ENCODE measurements around the gene DPH2. TPM values are rescaled to one million over a fixed set of nuclear protein-coding genes. Genes with fewer than 3 reads are reported as not detected.

Gene DPH2
- polyA plus RNA-seq, 2 of the 4 experiments (the other 2 are of a cell fraction): 38.8 to 41.7 TPM

GRCh38 chr1:43953361-43953760 is 16.4 kb upstream of the DPH2 start:
- no peak for DNase-seq (ENCODE audit: low read depth in 1 of 2, low spot score in 1 of 2)
- no peak for FAIRE-seq
- CTCF ChIA-PET: interaction anchor here (0.6 to 1.6 kb wide), 4 partner anchors 19 to 190 kb away, joined by 3 to 6 read pairs (median 4); no protein-coding TSS in a partner anchor
- Histone ChIP-seq H3K27ac (no peak overlapping the region), H3K9me3 (no peaks in the 10 kb centered on the region), H3K4me1 (peaks cover under 1% of the 10 kb centered on the region; the same call in 1 of the 3 replicates), H3K4me2 (no peak overlapping the region), H3K4me3 (no peak overlapping the region)
- WGBS (ENCODE audit: missing lambda C conversion rate): 70% methylated on average over 3 of the region's 3 CpGs
- no peak for TF ChIP-seq FOXS1 (CRISPR knock-in tag; IDR thresholded peaks at IDR 0.05)
- no peak for TF ChIP-seq USF2 (IDR thresholded peaks at IDR 0.05)
- TF ChIP-seq RAD21 (conservative IDR thresholded peaks at IDR 0.05 in 1 of 2, IDR thresholded peaks at IDR 0.05 in 1 of 2): no peak
- no peak for TF ChIP-seq MYC (IDR thresholded peaks at IDR 0.05; ENCODE audit: borderline replicate concordance, low read length)
- no peak for TF ChIP-seq EP300 (IDR thresholded peaks at IDR 0.05)
- TF ChIP-seq PBX3 (IDR thresholded peaks at IDR 0.05): no peak
- no peak for TF ChIP-seq RFX5 (IDR thresholded peaks at IDR 0.05)
- TF ChIP-seq HOXB5 (CRISPR knock-in tag; IDR thresholded peaks at IDR 0.05): no peak
- TF ChIP-seq SMC3 (IDR thresholded peaks at IDR 0.05): no peak
- no peak for TF ChIP-seq POLR2A (IDR thresholded peaks at IDR 0.05; ENCODE audit: low read length)
- TF ChIP-seq FOSL2 (IDR thresholded peaks at IDR 0.05): no peak
- TF ChIP-seq FOSL2 (CRISPR knock-in tag; IDR thresholded peaks at IDR 0.05): no peak
- TF ChIP-seq CHD2 (IDR thresholded peaks at IDR 0.05; ENCODE audit: low read length, partially characterized antibody): no peak
- no peak for TF ChIP-seq TP53 (CRISPR knock-in tag; IDR thresholded peaks at IDR 0.05)
- TF ChIP-seq KDM5A (IDR thresholded peaks at IDR 0.05): no peak
- TF ChIP-seq HOXA7 (CRISPR knock-in tag; IDR thresholded peaks at IDR 0.05): no peak
- no peak for TF ChIP-seq HMGXB4 (CRISPR knock-in tag; IDR thresholded peaks at IDR 0.05; ENCODE audit: borderline replicate concordance)
- TF ChIP-seq ELK1 (IDR thresholded peaks at IDR 0.05; ENCODE audit: low read depth, low read length): no peak
- TF ChIP-seq JUNB (IDR thresholded peaks at IDR 0.05): no peak
- no peak for TF ChIP-seq CHD4 (IDR thresholded peaks at IDR 0.05; ENCODE audit: borderline replicate concordance)
- TF ChIP-seq MAZ (IDR thresholded peaks at IDR 0.05; ENCODE audit: borderline replicate concordance, low read depth, low read length): no peak
- POLR2A ChIA-PET: interaction anchor here (1.1 kb wide), 1 partner anchor 17 kb away, joined by 3 read pairs; the partner anchor contains the start of gene DPH2
- no peak for ATAC-seq

- Histone ChIP-seq H3K9me3 (no peaks in the 10 kb centered on the region), H3K4me3 (no peak overlapping the region), H3K4me1 (no peaks in the 10 kb centered on the region; the same call in 2 of the 3 replicates), H3K4me2 (no peak overlapping the region), H3K27ac (no peak overlapping the region)
- TF ChIP-seq USF2 (IDR thresholded peaks at IDR 0.05): no peak
- TF ChIP-seq EHMT2 (IDR thresholded peaks at IDR 0.05; ENCODE audit: low read depth): no peak
- ATAC-seq (no peak), DNase-seq (ENCODE audit: low read depth in 1 of 2, low spot score in 1 of 2) (no peak), FAIRE-seq (no peak)
- POLR2A ChIA-PET: interaction anchor here (1.1 kb wide), 1 partner anchor 16 kb away, joined by 3 read pairs; the partner anchor contains the start of gene DPH2
- CTCF ChIA-PET: interaction anchor here (0.6 to 1.9 kb wide), 5 partner anchors 8 to 191 kb away, joined by 3 to 6 read pairs (median 5); no protein-coding TSS in a partner anchor
- whole genome bisulfite sequencing (ENCODE audit: missing lambda C conversion rate): 82% methylated on average over 4 of the region's 5 CpGs
Observed at GRCh38 chr1:43954036-43954435, 15.8 kb upstream of the DPH2 start.
